Liver (tissue), 9 donors: ENCODE results near the gene CCDC86. TPM values are rescaled to one million over a fixed set of nuclear protein-coding genes. Genes with fewer than 3 reads are reported as not detected.

Source experiments
- DNase-seq: peaks from one replicate; pipeline ENCODE4 v3.0.0-alpha.2; 2017; ENCODE audit warnings: low spot score
- H3K27ac ChIP-seq, 2 donors: one replicate each; pipeline ENCODE4 v1.7.0; 2013; ENCODE audit warnings: inconsistent platforms in 2 of 2, low read length in 2 of 2, control low read depth in 1 of 2, low read depth in 1 of 2, mild to moderate bottlenecking in 1 of 2
- H3K27me3 ChIP-seq, 4 donors: one replicate each; pipeline versions ENCODE4 v1.6.1 to v1.7.0; 2013; ENCODE audit warnings: low read length in 3 of 4, inconsistent platforms in 1 of 4, mild to moderate bottlenecking in 1 of 4, moderate library complexity in 1 of 4; ENCODE audit not compliant: control insufficient read depth in 4 of 4, insufficient read depth in 4 of 4
- H3K36me3 ChIP-seq, 4 donors: one replicate each; pipeline versions ENCODE4 v1.6.1 to v1.7.0; 2013; ENCODE audit warnings: low read length in 3 of 4, mild to moderate bottlenecking in 3 of 4, low read depth in 1 of 4, moderate library complexity in 1 of 4; ENCODE audit not compliant: control insufficient read depth in 4 of 4, insufficient read depth in 3 of 4
- H3K4me1 ChIP-seq, 4 donors: one replicate each; pipeline versions ENCODE4 v1.6.1 to v1.7.0; 2013; ENCODE audit warnings: low read length in 3 of 4, mild to moderate bottlenecking in 3 of 4, moderate library complexity in 1 of 4; ENCODE audit not compliant: control insufficient read depth in 4 of 4, insufficient read depth in 4 of 4
- H3K4me3 ChIP-seq, 3 donors: one replicate each; pipeline versions ENCODE4 v1.6.1 to v1.7.0; 2013; ENCODE audit warnings: low read length in 3 of 3, control low read depth in 1 of 3, low read depth in 1 of 3, mild to moderate bottlenecking in 1 of 3
- H3K9ac ChIP-seq, 2 donors: one replicate each; pipeline ENCODE4 v1.7.0; 2013; ENCODE audit warnings: low read length in 2 of 2, mild to moderate bottlenecking in 2 of 2, moderate library complexity in 2 of 2, control low read depth in 1 of 2, low read depth in 1 of 2
- H3K9me3 ChIP-seq, 4 donors: one replicate each; pipeline versions ENCODE4 v1.6.1 to v1.7.0; 2013; ENCODE audit warnings: low read length in 3 of 4; ENCODE audit not compliant: control insufficient read depth in 4 of 4
- EGR1 ChIP-seq, 2 donors: IDR thresholded peaks; 2 replicates each; pipeline ENCODE4 v1.6.1; 2016 to 2018; ENCODE audit warnings: antibody characterized with exemption in 2 of 2, low read depth in 2 of 2
- FOXA1 ChIP-seq: IDR thresholded peaks from 2 replicates; pipeline ENCODE4 v1.6.1; 2016; ENCODE audit warnings: antibody characterized with exemption
- FOXA2 ChIP-seq: IDR thresholded peaks from 2 replicates; pipeline ENCODE4 v1.6.1; 2016; ENCODE audit warnings: antibody characterized with exemption
- GABPA ChIP-seq, 2 donors: IDR thresholded peaks in 1 of 2; conservative IDR thresholded peaks in 1 of 2; 2 replicates each; pipeline ENCODE4 v1.6.1; 2016; ENCODE audit warnings: antibody characterized with exemption in 2 of 2, mild to moderate bottlenecking in 1 of 2, moderate library complexity in 1 of 2
- HNF4A ChIP-seq, 2 donors: conservative IDR thresholded peaks; 2 replicates each; pipeline ENCODE4 v1.6.1; 2016; ENCODE audit warnings: antibody characterized with exemption in 2 of 2, mild to moderate bottlenecking in 2 of 2
- HNF4G ChIP-seq: IDR thresholded peaks from 2 replicates; pipeline ENCODE4 v1.6.1; 2016; ENCODE audit warnings: antibody characterized with exemption
- JUND ChIP-seq, 2 donors: IDR thresholded peaks; 2 replicates each; pipeline ENCODE4 v1.6.1; 2016; ENCODE audit warnings: antibody characterized with exemption in 2 of 2
- NR2F2 ChIP-seq: IDR thresholded peaks from 2 replicates; pipeline ENCODE4 v1.6.1; 2016; ENCODE audit warnings: antibody characterized with exemption
- RAD21 ChIP-seq, 2 donors: IDR thresholded peaks; 2 replicates each; pipeline ENCODE4 v1.6.1; 2016; ENCODE audit warnings: antibody characterized with exemption in 2 of 2, mild to moderate bottlenecking in 2 of 2
- RXRA ChIP-seq, 2 donors: IDR thresholded peaks; 2 replicates each; pipeline ENCODE4 v1.6.1; 2017 to 2018; ENCODE audit warnings: antibody characterized with exemption in 2 of 2, mild to moderate bottlenecking in 1 of 2
- SP1 ChIP-seq: IDR thresholded peaks from 2 replicates; pipeline ENCODE4 v1.6.1; 2018; ENCODE audit warnings: antibody characterized with exemption, mild to moderate bottlenecking
- TAF1 ChIP-seq: conservative IDR thresholded peaks from 2 replicates; pipeline ENCODE4 v1.6.1; 2016; ENCODE audit warnings: antibody characterized with exemption, mild to moderate bottlenecking
- YY1 ChIP-seq: IDR thresholded peaks from 2 replicates; pipeline ENCODE4 v1.6.1; 2016; ENCODE audit warnings: antibody characterized with exemption, mild to moderate bottlenecking
- WGBS: extraction: QIAGEN DNeasy Blood & Tissue Kit; methylation state at CpG from one replicate; pipeline ENCODE4 v1.1.7; 2013; 5-methylcytosine and 5-hydroxymethylcytosine counted together
- polyA plus RNA-seq, 2 donors: library from polyadenylated mRNA; stranded (reverse) in 1 of 2; unstranded in 1 of 2; fragments of 200-250 nt in 1 of 2; fragments of >200 nt in 1 of 2; fragmentation: Nextera tagmentation in 1 of 2; extraction: Ambion mirVana in 1 of 2; gene quantifications; one replicate each; pipeline versions ENCODE4 v1.2.1 to v1.2.3, GENCODE V29; 2013 to 2015
- total RNA-seq, 2 donors: library from RNA; depleted of rRNA; stranded (reverse); fragments of >200 nt; gene quantifications; one replicate each; pipeline ENCODE4 v1.2.3, GENCODE V29; 2014
- TF ChIP-seq, protein P1 (sequence below): IDR thresholded peaks from 2 replicates; pipeline ENCODE4 v1.6.1; 2016; ENCODE audit warnings: antibody characterized with exemption
- TF ChIP-seq, protein P2 (sequence below): IDR thresholded peaks from 2 replicates; pipeline ENCODE4 v1.6.1; 2016; ENCODE audit warnings: antibody characterized with exemption
- TF ChIP-seq, protein P3 (sequence below): fragments of 150-350 bp; IDR thresholded peaks from 2 replicates; pipeline ENCODE4 v1.5.1; 2017; ENCODE audit warnings: improper control_type of control experiment, low read depth, low read length; ENCODE audit not compliant: missing input control
- TF ChIP-seq, protein P4 (sequence below): IDR thresholded peaks from 2 replicates; pipeline ENCODE4 v1.6.1; 2016; ENCODE audit warnings: antibody characterized with exemption
- donor health status: healthy.
- donor health status: healthy.
- donor health status: healthy.
- donor health status: healthy.
- donor health status: healthy.

CCDC86 gene
- total and polyA plus RNA-seq, 4 donors = 5.0 to 9.4 (median 5.7) TPM

DNA sequence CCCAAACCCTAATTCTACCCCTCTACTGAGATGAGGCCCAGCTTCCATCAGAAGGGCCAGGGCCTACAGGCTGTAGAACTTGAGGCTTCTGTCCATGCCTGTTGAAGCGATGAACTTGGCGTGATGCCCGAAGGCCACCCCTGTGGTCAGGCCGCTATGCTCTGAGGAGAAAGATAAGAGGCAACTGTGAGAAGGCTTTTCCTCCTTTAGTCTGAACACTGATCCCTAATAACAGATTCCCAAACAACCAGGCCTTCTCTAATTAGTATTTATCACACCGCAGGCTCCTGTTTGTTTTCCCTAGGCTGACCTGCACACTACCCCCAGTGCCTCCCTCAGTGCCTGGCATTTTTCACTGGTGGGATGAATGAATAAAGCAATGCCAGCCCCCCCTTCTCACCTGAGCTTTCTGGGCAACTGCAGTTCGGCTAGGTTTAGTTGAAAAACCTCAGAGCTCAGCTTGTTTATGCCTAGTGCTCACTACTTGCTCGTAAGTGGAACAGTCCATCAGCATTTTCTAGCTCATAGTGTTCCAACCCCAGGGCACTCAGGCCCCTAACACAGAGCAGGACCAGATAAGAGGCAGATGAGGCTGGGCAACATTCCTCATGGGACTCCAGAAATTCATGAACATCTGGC lies 49.3 kb downstream of the CCDC86 start:
- peaks cover 2 to 53% (median 28%) of the 10 kb centered on the region in 4 donors for H3K36me3 ChIP-seq

DNA sequence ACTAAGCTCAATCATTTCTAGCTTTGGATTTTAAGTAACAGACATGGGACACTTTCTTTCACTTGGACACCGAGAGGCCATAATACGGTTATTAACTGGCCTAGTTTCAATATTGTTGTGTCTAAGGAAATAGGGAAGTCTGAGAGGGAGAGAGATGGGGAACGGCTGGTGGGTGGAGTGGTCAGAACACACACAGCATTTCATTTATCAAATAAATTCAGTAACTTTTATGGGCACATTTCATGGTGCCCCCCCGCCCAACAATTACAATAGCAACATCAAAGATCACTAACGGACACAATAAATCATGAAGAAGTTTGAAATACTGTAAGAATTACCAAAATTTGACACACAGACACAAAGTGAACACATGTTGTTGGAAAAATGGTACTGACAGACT lies 53.8 kb downstream of the CCDC86 start:
- Histone ChIP-seq H3K36me3 (peaks cover 8 to 81% (median 61%) of the 10 kb centered on the region in 4 donors), H3K9ac (no peak overlapping the region), H3K27ac (no peak overlapping the region), H3K4me3 (no peak overlapping the region), H3K4me1 (peaks cover 0 to 11% (median 5%) of the 10 kb centered on the region in 4 donors), H3K27me3 (no peaks in the 10 kb centered on the region), H3K9me3 (no peaks in the 10 kb centered on the region)
- no peak for TF ChIP-seq YY1
- TF ChIP-seq NR2F2 = no peak
- no peak for TF ChIP-seq EGR1 (IDR thresholded peaks at IDR 0.05; ENCODE audit: low read depth in 2 of 2)
- no peak for TF ChIP-seq TAF1
- no peak for TF ChIP-seq HNF4G
- TF ChIP-seq HNF4A (conservative IDR thresholded peaks at IDR 0.05) = no peak
- no peak for TF ChIP-seq FOXA2
- TF ChIP-seq JUND (IDR thresholded peaks at IDR 0.05) = no peak
- no peak for TF ChIP-seq FOXA1
- TF ChIP-seq RAD21 (IDR thresholded peaks at IDR 0.05) = no peak
- TF ChIP-seq SP1 = no peak
- TF ChIP-seq, protein P1, sequence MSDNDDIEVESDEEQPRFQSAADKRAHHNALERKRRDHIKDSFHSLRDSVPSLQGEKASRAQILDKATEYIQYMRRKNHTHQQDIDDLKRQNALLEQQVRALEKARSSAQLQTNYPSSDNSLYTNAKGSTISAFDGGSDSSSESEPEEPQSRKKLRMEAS = no peak
- TF ChIP-seq GABPA (IDR thresholded peaks at IDR 0.05 in 1 of 2, conservative IDR thresholded peaks at IDR 0.05 in 1 of 2) = no peak
- TF ChIP-seq, protein P2, sequence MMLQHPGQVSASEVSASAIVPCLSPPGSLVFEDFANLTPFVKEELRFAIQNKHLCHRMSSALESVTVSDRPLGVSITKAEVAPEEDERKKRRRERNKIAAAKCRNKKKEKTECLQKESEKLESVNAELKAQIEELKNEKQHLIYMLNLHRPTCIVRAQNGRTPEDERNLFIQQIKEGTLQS = no peak
- no peak for DNase-seq
- WGBS = 91% methylated on average over 5 of the region's 5 CpGs

More for the DNA sequence above, 49.3 kb downstream of the CCDC86 start:
- H3K27me3 ChIP-seq = no peaks in the 10 kb centered on the region
- H3K27ac ChIP-seq = no peak overlapping the region
- TF ChIP-seq JUND (IDR thresholded peaks at IDR 0.05) (no peak), RAD21 (IDR thresholded peaks at IDR 0.05) (no peak), GABPA (IDR thresholded peaks at IDR 0.05 in 1 of 2, conservative IDR thresholded peaks at IDR 0.05 in 1 of 2) (no peak), EGR1 (IDR thresholded peaks at IDR 0.05; ENCODE audit: low read depth in 2 of 2) (no peak), FOXA1 (no peak), RXRA (IDR thresholded peaks at IDR 0.05) (no peak)
- TF ChIP-seq, protein P1 = no peak
- TF ChIP-seq, protein P2 = no peak
- TF ChIP-seq, protein P3, sequence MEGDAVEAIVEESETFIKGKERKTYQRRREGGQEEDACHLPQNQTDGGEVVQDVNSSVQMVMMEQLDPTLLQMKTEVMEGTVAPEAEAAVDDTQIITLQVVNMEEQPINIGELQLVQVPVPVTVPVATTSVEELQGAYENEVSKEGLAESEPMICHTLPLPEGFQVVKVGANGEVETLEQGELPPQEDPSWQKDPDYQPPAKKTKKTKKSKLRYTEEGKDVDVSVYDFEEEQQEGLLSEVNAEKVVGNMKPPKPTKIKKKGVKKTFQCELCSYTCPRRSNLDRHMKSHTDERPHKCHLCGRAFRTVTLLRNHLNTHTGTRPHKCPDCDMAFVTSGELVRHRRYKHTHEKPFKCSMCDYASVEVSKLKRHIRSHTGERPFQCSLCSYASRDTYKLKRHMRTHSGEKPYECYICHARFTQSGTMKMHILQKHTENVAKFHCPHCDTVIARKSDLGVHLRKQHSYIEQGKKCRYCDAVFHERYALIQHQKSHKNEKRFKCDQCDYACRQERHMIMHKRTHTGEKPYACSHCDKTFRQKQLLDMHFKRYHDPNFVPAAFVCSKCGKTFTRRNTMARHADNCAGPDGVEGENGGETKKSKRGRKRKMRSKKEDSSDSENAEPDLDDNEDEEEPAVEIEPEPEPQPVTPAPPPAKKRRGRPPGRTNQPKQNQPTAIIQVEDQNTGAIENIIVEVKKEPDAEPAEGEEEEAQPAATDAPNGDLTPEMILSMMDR = no peak
- TF ChIP-seq, protein P4, sequence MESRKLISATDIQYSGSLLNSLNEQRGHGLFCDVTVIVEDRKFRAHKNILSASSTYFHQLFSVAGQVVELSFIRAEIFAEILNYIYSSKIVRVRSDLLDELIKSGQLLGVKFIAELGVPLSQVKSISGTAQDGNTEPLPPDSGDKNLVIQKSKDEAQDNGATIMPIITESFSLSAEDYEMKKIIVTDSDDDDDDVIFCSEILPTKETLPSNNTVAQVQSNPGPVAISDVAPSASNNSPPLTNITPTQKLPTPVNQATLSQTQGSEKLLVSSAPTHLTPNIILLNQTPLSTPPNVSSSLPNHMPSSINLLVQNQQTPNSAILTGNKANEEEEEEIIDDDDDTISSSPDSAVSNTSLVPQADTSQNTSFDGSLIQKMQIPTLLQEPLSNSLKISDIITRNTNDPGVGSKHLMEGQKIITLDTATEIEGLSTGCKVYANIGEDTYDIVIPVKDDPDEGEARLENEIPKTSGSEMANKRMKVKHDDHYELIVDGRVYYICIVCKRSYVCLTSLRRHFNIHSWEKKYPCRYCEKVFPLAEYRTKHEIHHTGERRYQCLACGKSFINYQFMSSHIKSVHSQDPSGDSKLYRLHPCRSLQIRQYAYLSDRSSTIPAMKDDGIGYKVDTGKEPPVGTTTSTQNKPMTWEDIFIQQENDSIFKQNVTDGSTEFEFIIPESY = no peak
- 83% methylated on average over 7 of the region's 7 CpGs for WGBS
- DNase-seq = peak; percentile 71
- H3K9me3 ChIP-seq = no peaks in the 10 kb centered on the region
- no peak overlapping the region for H3K9ac ChIP-seq
- H3K4me1 ChIP-seq = peaks cover 0 to 7% (median 0%) of the 10 kb centered on the region in 4 donors
- no peak overlapping the region for H3K4me3 ChIP-seq
